Peyer's patch (tissue), 4 donors: Measurements from ENCODE around the gene KRTAP3-2. TPM values are rescaled to one million over a fixed set of nuclear protein-coding genes. Genes with fewer than 3 reads are reported as not detected.
"Not testable (repeated sequence)": the region's sequence is repeated elsewhere in the genome, so short reads cannot be mapped to it uniquely, and the experiment has no call there.

Experiments
- DNase-seq, 3 donors: peaks; one replicate each; pipeline ENCODE4 v3.0.0-alpha.2; 2017 to 2019
- H3K27ac ChIP-seq, 4 donors: fragments of 200-600 bp; sonication (generic); one replicate each; pipeline ENCODE4 v1.5.1; 2016 to 2019
- H3K27me3 ChIP-seq, 2 donors: fragments of 200-600 bp; sonication (generic); one replicate each; pipeline ENCODE4 v1.5.1; 2019
- H3K36me3 ChIP-seq, 3 donors: fragments of 200-600 bp; sonication (generic); one replicate each; pipeline ENCODE4 v1.5.1; 2016 to 2019
- H3K4me1 ChIP-seq, 4 donors: fragments of 200-600 bp; sonication (generic); one replicate each; pipeline ENCODE4 v1.5.1; 2016 to 2019
- H3K4me3 ChIP-seq, 4 donors: fragments of 200-600 bp; sonication (generic); 1 replicate in 3 of 4; 2 replicates in 1 of 4; pipeline ENCODE4 v1.5.1; 2016 to 2019; ENCODE audit warnings: mild to moderate bottlenecking in 1 of 4
- H3K9me3 ChIP-seq, 4 donors: fragments of 200-600 bp; sonication (generic); one replicate each; pipeline ENCODE4 v1.5.1; 2016 to 2019; ENCODE audit warnings: mild to moderate bottlenecking in 1 of 4
- CTCF ChIP-seq, 6 experiments: fragments of 450-650 bp in 4 of 6; fragments of 200-600 bp in 2 of 6; sonication (generic) in 1 of 6; IDR thresholded peaks; one replicate each; pipeline ENCODE4 v1.5.1; 2017 to 2019; ENCODE audit warnings: antibody characterized with exemption in 6 of 6, mild to moderate bottlenecking in 3 of 6, moderate library complexity in 1 of 6
- POLR2A ChIP-seq, 2 donors: fragments of 450-650 bp; IDR thresholded peaks; one replicate each; pipeline ENCODE4 v1.5.1; 2017; ENCODE audit warnings: antibody characterized with exemption in 2 of 2, mild to moderate bottlenecking in 2 of 2, moderate library complexity in 2 of 2
- total RNA-seq, 4 donors: library from RNA; depleted of rRNA; stranded (reverse); fragments of >200 nt; gene quantifications; one replicate each; pipeline ENCODE4 v1.1.0, GENCODE V29; 2016

Gene KRTAP3-2
- total RNA-seq, result not detected

GRCh38 chr17:40999563-40999962, at the start of gene KRTAP3-2:
Gene KRTAP3-2, minus strand, starts transcription at chr17:40999906. Its CDS starts 53 bp downstream, at chr17:40999853.
- not testable (repeated sequence) for H3K4me3 ChIP-seq, H3K27ac ChIP-seq, H3K27me3 ChIP-seq, DNase-seq, H3K9me3 ChIP-seq, H3K36me3 ChIP-seq, H3K4me1 ChIP-seq

DNA sequence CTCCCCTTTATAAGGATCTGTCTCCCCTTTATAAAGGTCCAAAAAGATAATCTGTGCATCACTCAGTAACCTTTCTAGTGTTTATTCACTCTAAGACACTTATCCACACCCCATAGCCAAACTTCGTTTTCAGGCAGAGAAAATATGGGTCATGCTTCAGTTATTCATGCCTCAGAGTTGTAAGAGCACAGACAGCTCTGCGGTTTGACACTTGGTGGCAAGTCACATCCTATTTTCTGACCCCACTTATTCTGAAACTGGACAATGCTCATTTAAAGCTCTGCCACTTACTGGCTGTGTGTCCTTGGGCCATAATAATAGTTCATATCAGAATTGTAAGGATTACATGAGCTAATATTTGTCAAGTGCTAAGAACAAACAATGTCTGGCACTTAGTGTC, 49.4 kb upstream of the KRTAP3-2 start:
- TF ChIP-seq POLR2A (IDR thresholded peaks at IDR 0.05) (no peak), CTCF (IDR thresholded peaks at IDR 0.05) (no peak)
- Histone ChIP-seq H3K27me3 (peaks cover 0 to 6% of the 10 kb centered on the region in 2 donors), H3K36me3 (no peaks in the 10 kb centered on the region), H3K4me3 (no peak overlapping the region), H3K9me3 (no peaks in the 10 kb centered on the region), H3K4me1 (no peaks in the 10 kb centered on the region), H3K27ac (no peak overlapping the region)
- DNase-seq, result no peak

GRCh38 chr17:41048441-41048840, 48.7 kb upstream of the KRTAP3-2 start:
- Histone ChIP-seq H3K27me3 (peaks cover 0 to 6% of the 10 kb centered on the region in 2 donors), H3K4me3 (no peak overlapping the region), H3K36me3 (no peaks in the 10 kb centered on the region), H3K9me3 (no peaks in the 10 kb centered on the region), H3K4me1 (no peaks in the 10 kb centered on the region), H3K27ac (no peak overlapping the region)
- TF ChIP-seq POLR2A (IDR thresholded peaks at IDR 0.05), result no peak
- TF ChIP-seq CTCF (IDR thresholded peaks at IDR 0.05), result no peak
- no peak for DNase-seq

DNA sequence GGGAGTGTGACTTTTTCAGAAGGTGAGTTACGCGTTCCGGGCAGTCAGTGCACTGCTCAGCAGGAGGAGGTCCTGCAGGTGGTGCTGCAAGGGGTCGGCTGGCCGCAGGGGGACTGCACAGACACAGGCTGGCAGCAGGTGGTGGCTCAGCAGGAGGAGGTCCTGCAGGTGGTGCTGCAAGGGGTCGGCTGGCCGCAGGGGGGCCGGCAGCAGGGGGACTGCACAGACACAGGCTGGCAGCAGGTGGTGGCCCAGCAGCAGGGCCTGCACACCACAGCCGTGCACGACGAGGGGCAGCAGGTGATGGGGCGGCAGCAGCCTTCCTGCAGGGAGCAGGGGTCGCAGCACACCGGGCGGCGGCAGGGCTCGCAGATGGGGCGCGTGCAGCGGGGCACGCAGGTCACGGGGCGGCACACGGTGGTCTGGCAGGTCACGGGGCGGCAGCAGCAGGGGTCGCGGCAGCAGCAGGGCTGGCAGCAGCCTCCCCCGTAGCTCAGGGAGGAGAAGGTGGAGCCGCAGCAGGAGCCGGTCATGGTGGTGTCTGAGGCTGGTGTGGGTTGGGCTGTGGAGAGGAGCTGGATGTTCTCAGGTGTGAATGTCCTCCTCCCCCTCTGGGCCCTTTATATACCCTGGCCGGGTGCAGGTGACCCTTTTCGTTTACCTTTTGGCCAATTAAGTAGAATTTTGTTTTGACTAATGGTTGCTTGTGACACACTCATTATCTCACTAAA, 47.2 kb upstream of the KRTAP3-2 start, which contains the start of gene KRTAP2-1:
KRTAP2-1 (minus strand) TSS at position 582 of the 731 bp plus-strand sequence; CDS start at position 533, 49 bp downstream.
- H3K4me1 ChIP-seq, H3K9me3 ChIP-seq, H3K4me3 ChIP-seq, H3K36me3 ChIP-seq, H3K27me3 ChIP-seq, DNase-seq, H3K27ac ChIP-seq: not testable (repeated sequence)

DNA sequence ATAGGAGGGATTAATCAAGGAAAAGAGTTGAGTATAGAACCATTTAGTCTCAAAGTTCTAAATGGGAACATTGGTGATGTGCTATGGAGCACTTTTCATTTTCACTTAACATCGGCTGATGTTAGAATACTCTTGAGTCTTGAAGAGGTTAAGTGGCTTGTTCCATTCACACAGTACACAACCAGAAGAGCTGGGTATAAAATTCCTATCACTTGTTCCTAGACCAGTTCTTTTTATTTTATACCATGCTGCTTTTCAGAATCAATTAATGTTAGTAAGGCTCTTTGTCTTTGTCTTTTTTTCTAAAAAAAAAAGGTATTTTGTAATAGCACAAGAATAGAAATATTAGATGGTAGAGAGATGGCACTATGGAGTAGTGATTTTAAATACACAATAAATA, 43.2 kb upstream of the KRTAP3-2 start:
- no peak for TF ChIP-seq POLR2A (IDR thresholded peaks at IDR 0.05)
- no peak for TF ChIP-seq CTCF (IDR thresholded peaks at IDR 0.05)
- DNase-seq, result no peak
- Histone ChIP-seq H3K4me1 (no peaks in the 10 kb centered on the region), H3K36me3 (no peaks in the 10 kb centered on the region), H3K27ac (no peak overlapping the region), H3K27me3 (no peaks in the 10 kb centered on the region), H3K9me3 (no peaks in the 10 kb centered on the region), H3K4me3 (no peak overlapping the region)

DNA sequence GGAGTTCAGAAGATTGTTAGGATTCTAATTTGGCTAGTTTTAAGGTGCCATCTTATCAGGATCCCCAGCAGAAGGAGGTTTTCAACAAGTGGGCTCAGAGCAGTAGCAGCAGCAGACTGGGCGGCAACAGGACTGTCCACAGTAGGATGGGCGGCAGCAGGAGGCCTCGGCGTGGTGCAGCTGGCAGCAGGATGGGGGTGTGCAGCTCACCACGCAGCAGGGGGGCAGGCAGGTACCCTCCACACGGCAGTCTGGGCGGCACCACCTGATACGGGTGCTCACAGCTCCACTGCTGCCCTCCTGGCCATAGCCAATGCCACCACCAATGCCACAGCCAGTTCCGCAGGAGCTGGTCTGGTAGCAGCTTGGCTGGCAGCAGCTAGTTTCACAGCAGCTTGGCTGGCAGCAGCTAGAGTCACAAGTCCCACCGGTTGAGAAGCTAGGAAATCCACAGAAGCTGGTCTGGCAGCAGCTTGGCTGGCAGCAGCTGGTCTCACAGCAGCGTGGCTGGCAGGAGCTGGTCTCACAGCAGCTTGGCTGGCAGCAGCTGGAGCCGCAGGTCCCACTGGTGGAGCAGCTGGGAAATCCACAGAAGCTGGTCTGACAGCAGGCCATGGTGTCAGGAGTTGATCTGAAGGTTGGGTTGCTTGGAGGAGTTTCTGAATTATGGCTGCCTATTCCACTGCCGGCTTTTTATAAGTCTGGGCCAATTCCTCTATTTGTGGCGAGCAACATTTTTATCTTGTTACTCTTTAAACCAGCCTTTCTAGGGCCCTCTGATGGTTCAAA, 41.3 kb upstream of the KRTAP3-2 start, which contains the start of gene KRTAP1-1:
KRTAP1-1 (minus strand) TSS at position 668 of the 789 bp plus-strand sequence; CDS start at position 615, 53 bp downstream.
- not testable (repeated sequence) for H3K27me3 ChIP-seq, H3K36me3 ChIP-seq, H3K9me3 ChIP-seq, H3K4me3 ChIP-seq, DNase-seq, H3K4me1 ChIP-seq, H3K27ac ChIP-seq

DNA sequence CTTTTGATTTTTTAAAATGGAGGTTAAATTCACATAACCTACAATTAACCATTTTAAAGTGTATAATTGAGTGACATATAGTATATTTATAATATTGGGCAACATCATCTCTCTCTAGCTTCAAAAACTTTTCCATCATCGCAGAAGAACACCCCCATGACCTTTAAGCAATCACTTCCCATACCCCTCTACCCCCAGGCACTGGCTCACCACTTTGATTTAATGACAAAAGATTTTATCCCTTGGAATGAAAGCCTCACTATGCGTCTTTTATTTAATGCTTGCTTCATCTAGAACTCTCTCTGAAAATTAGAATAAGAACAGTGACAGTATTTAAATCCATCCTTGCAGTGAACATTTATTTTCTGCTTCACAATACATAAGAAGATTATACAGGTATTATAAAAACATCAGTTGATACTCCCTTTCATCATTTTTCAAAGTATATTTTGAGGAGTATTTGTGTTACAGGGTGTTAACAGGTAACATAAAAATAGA, 38.2 kb upstream of the KRTAP3-2 start:
- Histone ChIP-seq H3K27ac (no peak overlapping the region), H3K36me3 (no peaks in the 10 kb centered on the region), H3K9me3 (no peaks in the 10 kb centered on the region), H3K27me3 (no peaks in the 10 kb centered on the region), H3K4me1 (no peaks in the 10 kb centered on the region), H3K4me3 (no peak overlapping the region)
- DNase-seq, result no peak
- TF ChIP-seq POLR2A (IDR thresholded peaks at IDR 0.05), result no peak
- no peak for TF ChIP-seq CTCF (IDR thresholded peaks at IDR 0.05)

DNA sequence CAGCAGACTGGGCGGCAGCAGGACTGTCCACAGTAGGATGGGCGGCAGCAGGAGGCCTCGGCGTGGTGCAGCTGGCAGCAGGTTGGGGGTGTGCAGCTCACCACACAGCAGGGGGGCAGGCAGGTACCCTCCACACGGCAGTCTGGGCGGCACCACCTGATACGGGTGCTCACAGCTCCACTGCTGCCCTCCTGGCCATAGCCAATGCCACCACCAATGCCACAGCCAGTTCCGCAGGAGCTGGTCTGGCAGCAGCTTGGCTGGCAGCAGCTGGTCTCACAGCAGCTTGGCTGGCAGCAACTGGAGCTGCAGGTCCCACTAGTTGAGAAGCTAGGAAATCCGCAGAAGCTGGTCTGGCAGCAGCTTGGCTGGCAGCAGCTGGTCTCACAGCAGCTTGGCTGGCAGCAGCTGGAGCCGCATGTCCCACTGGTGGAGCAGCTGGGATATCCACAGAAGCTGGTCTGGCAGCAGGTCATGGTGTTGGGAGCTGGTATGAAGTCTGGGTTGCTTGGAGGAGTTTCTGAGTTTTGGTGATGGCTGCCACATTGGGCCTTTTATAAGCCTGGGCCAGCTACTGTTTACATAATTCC, 34.7 kb upstream of the KRTAP3-2 start, which contains the start of gene KRTAP1-3:
KRTAP1-3 (minus strand) TSS at position 529 of the 590 bp plus-strand sequence; CDS start at position 476, 53 bp downstream.
- H3K36me3 ChIP-seq, DNase-seq, H3K27ac ChIP-seq, H3K9me3 ChIP-seq, H3K27me3 ChIP-seq, H3K4me1 ChIP-seq, H3K4me3 ChIP-seq: not testable (repeated sequence)
